ENCODE data around the gene BRD4. TPM values are rescaled to one million over a fixed set of nuclear protein-coding genes. Genes with fewer than 3 reads are reported as not detected.
A peak's percentile ranks its signal among the peaks of the same experiment; 100 is the strongest.

BRD4 gene
- total RNA-seq, 4 donors from 2014 or later = 34.7 to 69.6 (median 36.0) TPM

DNA sequence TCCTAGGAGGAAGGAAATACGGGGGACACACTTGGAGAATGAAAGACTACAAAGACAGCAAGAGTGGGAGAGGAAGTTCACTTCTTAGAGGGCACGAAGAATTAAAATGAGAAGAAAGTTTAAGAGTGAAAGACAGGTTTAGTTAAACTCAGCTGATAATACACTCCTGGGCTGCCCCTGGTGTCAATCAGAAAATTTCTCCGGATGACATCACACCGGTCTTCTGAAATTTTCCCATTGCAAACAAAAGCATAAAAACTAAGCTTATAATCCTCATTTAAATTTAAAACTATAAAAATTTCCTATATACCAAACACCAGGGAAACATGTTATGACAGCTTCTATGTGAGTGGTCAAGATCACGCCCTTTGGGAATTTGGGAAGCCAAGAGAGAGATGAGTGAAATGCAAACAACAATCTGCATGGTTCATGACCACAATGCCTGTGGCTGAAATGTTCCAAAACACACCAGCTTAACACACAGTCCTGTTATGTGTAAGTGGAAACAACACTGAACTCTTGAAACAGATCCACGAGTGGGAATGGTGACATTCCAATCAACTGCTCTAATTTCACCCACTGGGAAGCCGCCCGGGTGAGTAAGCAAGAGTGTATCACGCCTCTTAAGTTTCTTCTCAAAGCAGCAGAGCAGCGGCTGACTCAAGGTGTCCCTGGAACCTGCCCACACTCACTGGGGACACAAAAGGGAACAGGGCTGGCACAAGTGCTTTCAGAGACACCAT lies 49.0 kb downstream of the BRD4 start:
- Histone ChIP-seq H3K4me3 (no peak overlapping the region), H3K36me3 (no peaks in the 10 kb centered on the region), H3K27me3 (no peaks in the 10 kb centered on the region), H3K9me3 (no peaks in the 10 kb centered on the region), H3K27ac (peak overlapping the region in 2 of 4 donors; percentile 77 to 84), H3K4me1 (peaks cover 9 to 100% (median 98%) of the 10 kb centered on the region in 4 donors)
- TF ChIP-seq EP300 (IDR thresholded peaks at IDR 0.05) (no peak), POLR2A (IDR thresholded peaks at IDR 0.05) (no peak)
- TF ChIP-seq, protein P1, sequence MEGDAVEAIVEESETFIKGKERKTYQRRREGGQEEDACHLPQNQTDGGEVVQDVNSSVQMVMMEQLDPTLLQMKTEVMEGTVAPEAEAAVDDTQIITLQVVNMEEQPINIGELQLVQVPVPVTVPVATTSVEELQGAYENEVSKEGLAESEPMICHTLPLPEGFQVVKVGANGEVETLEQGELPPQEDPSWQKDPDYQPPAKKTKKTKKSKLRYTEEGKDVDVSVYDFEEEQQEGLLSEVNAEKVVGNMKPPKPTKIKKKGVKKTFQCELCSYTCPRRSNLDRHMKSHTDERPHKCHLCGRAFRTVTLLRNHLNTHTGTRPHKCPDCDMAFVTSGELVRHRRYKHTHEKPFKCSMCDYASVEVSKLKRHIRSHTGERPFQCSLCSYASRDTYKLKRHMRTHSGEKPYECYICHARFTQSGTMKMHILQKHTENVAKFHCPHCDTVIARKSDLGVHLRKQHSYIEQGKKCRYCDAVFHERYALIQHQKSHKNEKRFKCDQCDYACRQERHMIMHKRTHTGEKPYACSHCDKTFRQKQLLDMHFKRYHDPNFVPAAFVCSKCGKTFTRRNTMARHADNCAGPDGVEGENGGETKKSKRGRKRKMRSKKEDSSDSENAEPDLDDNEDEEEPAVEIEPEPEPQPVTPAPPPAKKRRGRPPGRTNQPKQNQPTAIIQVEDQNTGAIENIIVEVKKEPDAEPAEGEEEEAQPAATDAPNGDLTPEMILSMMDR (IDR thresholded peaks at IDR 0.05) = no peak
- DNase-seq (ENCODE audit: low spot score in 2 of 2) = no peak
- 44 to 47% methylated on average over 10 of the region's 10 CpGs for WGBS, 2 donors

DNA sequence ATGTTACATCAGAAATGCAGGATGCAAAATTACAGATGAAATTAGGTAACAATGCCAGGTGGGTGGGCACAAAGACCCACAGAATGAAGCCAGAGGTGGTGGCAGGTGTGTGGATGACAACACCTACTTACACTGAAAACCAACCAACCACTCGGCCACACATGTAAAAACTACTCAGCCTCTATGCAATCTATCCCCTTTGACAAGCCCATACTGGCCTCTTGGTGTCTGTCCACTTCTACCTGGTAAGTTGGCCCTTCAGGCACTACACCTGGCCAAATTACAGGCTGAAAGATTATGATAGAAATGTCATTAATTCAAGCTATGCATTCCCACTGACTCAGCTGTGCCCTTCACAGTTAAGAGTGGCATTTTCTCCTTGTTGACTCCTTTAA lies 50.0 kb downstream of the BRD4 start:
- 53 to 87% methylated on average over 1 of the region's 1 CpG for WGBS, 2 donors
- Histone ChIP-seq H3K4me3 (no peak overlapping the region), H3K27ac (peak overlapping the region in 2 of 4 donors; percentile 77 to 84), H3K36me3 (no peaks in the 10 kb centered on the region), H3K9me3 (no peaks in the 10 kb centered on the region), H3K27me3 (no peaks in the 10 kb centered on the region), H3K4me1 (peaks cover 4 to 100% (median 94%) of the 10 kb centered on the region in 4 donors)
- TF ChIP-seq, protein P1 (IDR thresholded peaks at IDR 0.05) = no peak
- TF ChIP-seq EP300 (IDR thresholded peaks at IDR 0.05) (no peak), POLR2A (IDR thresholded peaks at IDR 0.05) (no peak)
- no peak for DNase-seq (ENCODE audit: low spot score in 2 of 2)

GRCh38 chr19:15280915-15281683 lies 51.2 kb downstream of the BRD4 start:
- Histone ChIP-seq H3K27me3 (no peaks in the 10 kb centered on the region), H3K27ac (peak overlapping the region; percentile 17 to 84 (median 68)), H3K4me1 (peaks cover 4 to 100% (median 94%) of the 10 kb centered on the region in 4 donors), H3K36me3 (no peaks in the 10 kb centered on the region), H3K4me3 (no peak overlapping the region), H3K9me3 (no peaks in the 10 kb centered on the region)
- peak; percentile 71 to 75 for DNase-seq (ENCODE audit: low spot score in 2 of 2)
- TF ChIP-seq, protein P1 (IDR thresholded peaks at IDR 0.05) = peak in 2 of 5 experiments; percentile 23 to 29
- peak in 1 of 2 donors; percentile 77 for TF ChIP-seq EP300 (IDR thresholded peaks at IDR 0.05)
- no peak for TF ChIP-seq POLR2A (IDR thresholded peaks at IDR 0.05)
- WGBS, 2 donors = 6% methylated on average over 10 to 12 of the region's 12 CpGs

GRCh38 chr19:15280048-15280725 lies 52.2 kb downstream of the BRD4 start:
- DNase-seq (ENCODE audit: low spot score in 2 of 2) = no peak
- WGBS, 2 donors = 49 to 60% methylated on average over 6 of the region's 6 CpGs
- peak overlapping the region in 3 of 4 donors; percentile 21 to 84 (median 77) for H3K27ac ChIP-seq

More at GRCh38 chr19:15280048-15280725, 52.2 kb downstream of the BRD4 start:
- TF ChIP-seq, protein P1 (IDR thresholded peaks at IDR 0.05) = no peak
- no peak for TF ChIP-seq EP300 (IDR thresholded peaks at IDR 0.05)
- no peak for TF ChIP-seq POLR2A (IDR thresholded peaks at IDR 0.05)
- Histone ChIP-seq H3K4me3 (no peak overlapping the region), H3K36me3 (no peaks in the 10 kb centered on the region), H3K9me3 (no peaks in the 10 kb centered on the region), H3K4me1 (peaks cover 0 to 100% (median 91%) of the 10 kb centered on the region in 4 donors), H3K27me3 (no peaks in the 10 kb centered on the region)

Data from tibial nerve (tissue), 4 donors.